PC-3 (cell line): ENCODE measurements around the gene PLCB4. TPM values are rescaled to one million over a fixed set of nuclear protein-coding genes. Genes with fewer than 3 reads are reported as not detected.

ENCODE experiments used
- ATAC-seq: fragments of 200-7000 bp; cut with Tn5 transposase; 2 replicates; pipeline ENCODE4 v1.9.1; 2020; ENCODE audit warnings: mild to moderate bottlenecking, moderate library complexity
- BruUV-seq: library from RNA; stranded (reverse); fragments of 400-500 nt; replicated peaks from 2 replicates; lab custom pipeline; 2021; lab: Mats Ljungman, UMichigan
- CTCF ChIA-PET: fragments of 300-600 bp; sonication (Branson Sonifier 250); formaldehyde crosslinking; loops from one replicate; lab custom pipeline; 2022; ENCODE audit warnings: antibody characterized with exemption; lab: Charles Lee
- POLR2A ChIA-PET: fragments of 300-600 bp; sonication (Branson Sonifier 250); formaldehyde crosslinking; loops from one replicate; lab custom pipeline; 2022; ENCODE audit warnings: antibody characterized with exemption; ENCODE audit not compliant: unreplicated experiment; lab: Charles Lee
- DNase-seq: peaks from one replicate; pipeline ENCODE4 v3.0.0-alpha.2; 2015
- H2AFZ ChIP-seq: fragments of 300-600 bp; sonication (generic); 2 replicates; pipeline ENCODE4 v1.6.0; 2016; ENCODE audit warnings: antibody characterized with exemption, low read length
- H3F3A ChIP-seq: fragments of 300-600 bp; sonication (generic); one replicate; pipeline ENCODE4 v1.6.0; 2017; ENCODE audit warnings: antibody characterized with exemption, low read length, control low read depth, mild to moderate bottlenecking; ENCODE audit not compliant: unreplicated experiment
- H3K27ac ChIP-seq: fragments of 300-600 bp; sonication (generic); 2 replicates; pipeline ENCODE4 v1.5.1; 2016; ENCODE audit warnings: mild to moderate bottlenecking, low read length
- H3K27me3 ChIP-seq: fragments of 300-600 bp; sonication (generic); 2 replicates; pipeline ENCODE4 v1.6.1; 2016; ENCODE audit warnings: low read length, mixed read lengths
- H3K36me3 ChIP-seq: fragments of 300-600 bp; sonication (generic); 2 replicates; pipeline ENCODE4 v1.6.1; 2016; ENCODE audit warnings: low read depth, mixed run types, low read length, mixed read lengths
- H3K4me1 ChIP-seq: fragments of 300-600 bp; sonication (generic); 2 replicates; pipeline ENCODE4 v1.5.1; 2016; ENCODE audit warnings: low read length; ENCODE audit not compliant: insufficient read depth
- H3K4me2 ChIP-seq: fragments of 300-600 bp; sonication (generic); 2 replicates; pipeline ENCODE4 v1.6.0; 2016; ENCODE audit warnings: low read length
- H3K4me3 ChIP-seq: fragments of 300-600 bp; sonication (generic); 2 replicates; pipeline ENCODE4 v1.5.1; 2016; ENCODE audit warnings: mild to moderate bottlenecking, low read length, mixed read lengths
- H3K79me2 ChIP-seq: fragments of 300-600 bp; sonication (generic); 2 replicates; pipeline ENCODE4 v1.6.1; 2017; ENCODE audit warnings: low read length, mixed read lengths
- H3K9ac ChIP-seq: fragments of 300-600 bp; sonication (generic); 2 replicates; pipeline ENCODE4 v1.6.0; 2016; ENCODE audit warnings: mild to moderate bottlenecking, low read length
- H3K9me2 ChIP-seq: fragments of 300-600 bp; sonication (generic); replicated peaks from 2 replicates; pipeline ENCODE4 v1.6.1; 2016; ENCODE audit warnings: mixed run types, low read length, mixed read lengths
- H3K9me3 ChIP-seq: fragments of 300-600 bp; sonication (generic); 2 replicates; pipeline ENCODE4 v1.6.1; 2016; ENCODE audit warnings: low read length, mixed read lengths
- H4K20me1 ChIP-seq: fragments of 300-600 bp; sonication (generic); 2 replicates; pipeline ENCODE4 v1.6.1; 2016; ENCODE audit warnings: low read length, mixed read lengths
- CTCF ChIP-seq: fragments of 300-600 bp; sonication (generic); conservative IDR thresholded peaks from 2 replicates; pipeline ENCODE4 v1.5.1; 2017; ENCODE audit warnings: antibody characterized with exemption, low read depth, mild to moderate bottlenecking, low read length
- EZH2 ChIP-seq: fragments of 300-600 bp; sonication (generic); IDR thresholded peaks from one replicate; pipeline ENCODE4 v1.6.1; 2017; ENCODE audit warnings: antibody characterized with exemption, mild to moderate bottlenecking, low read length; ENCODE audit not compliant: unreplicated experiment
- EZH2phosphoT487 ChIP-seq: fragments of 300-600 bp; sonication (generic); IDR thresholded peaks from 2 replicates; pipeline ENCODE4 v1.6.1; 2018; ENCODE audit warnings: mild to moderate bottlenecking, antibody characterized with exemption, low read length, borderline replicate concordance
- intact Hi-C: fragments of 100-400 bp; cut with micrococcal nuclease; formaldehyde crosslinking; loops from 2 replicates; pipeline ENCODE4 v1.9.0; 2023
- total RNA-seq: library from RNA; depleted of rRNA; stranded (reverse); fragments of >200 nt; gene quantifications from 2 replicates; pipeline ENCODE4 v1.2.3, GENCODE V29; 2014

PLCB4 gene
- total RNA-seq, 1 experiment from 2014 or later: 25.4 TPM

GRCh38 chr20:9062066-9062465, 6.8 kb upstream of the PLCB4 start:
- intact Hi-C loops: no loop called here
- Histone ChIP-seq H3K27ac (no peak overlapping the region), H3K9ac (no peak overlapping the region), H3K4me3 (no peak overlapping the region), H3K9me3 (no peaks in the 10 kb centered on the region), H3K9me2 (no peaks in the 10 kb centered on the region), H3K79me2 (no peaks in the 10 kb centered on the region), H3K4me1 (peaks cover 8% of the 10 kb centered on the region; the same call in 1 of the 2 replicates), H2AFZ (no peak overlapping the region), H3K4me2 (no peak overlapping the region), H3K27me3 (no peaks in the 10 kb centered on the region), H3F3A (no peaks in the 10 kb centered on the region), H3K36me3 (no peaks in the 10 kb centered on the region), H4K20me1 (no peaks in the 10 kb centered on the region)
- ChIA-PET POLR2A (no interaction called here), CTCF (interaction anchor here (0.6 kb wide), 1 partner anchor 202 kb away, joined by 5 read pairs; no protein-coding TSS in a partner anchor)
- TF ChIP-seq EZH2 (no peak), EZH2phosphoT487 (no peak), CTCF (no peak)
- DNase-seq (no peak), ATAC-seq (no peak)
- no TSS peak for BruUV-seq

DNA sequence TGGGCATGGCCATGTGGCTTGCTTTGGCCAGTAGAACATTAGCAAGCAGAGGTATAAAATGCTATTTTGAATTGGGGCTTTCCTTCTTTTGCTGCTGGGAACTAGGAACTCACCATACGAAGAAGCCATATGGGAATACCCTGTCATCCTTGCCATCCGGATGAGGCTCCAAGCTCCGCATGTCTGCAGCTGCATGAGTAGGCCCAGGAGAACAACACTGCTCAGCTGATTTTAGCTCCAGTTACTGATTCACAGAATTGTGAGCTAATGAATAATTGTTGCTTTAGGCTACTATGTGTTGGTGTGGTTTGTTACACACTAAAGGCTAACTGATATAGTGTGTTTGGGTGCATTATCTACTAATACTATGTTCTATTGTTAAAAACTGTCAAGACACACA, 2.7 kb upstream of the PLCB4 start:
- H3K27ac ChIP-seq: no peak overlapping the region
- no peak for TF ChIP-seq EZH2phosphoT487
- TF ChIP-seq EZH2: no peak
- no peak for TF ChIP-seq CTCF
- H3K9ac ChIP-seq: no peak overlapping the region
- H3K4me2 ChIP-seq: no peak overlapping the region
- DNase-seq (no peak), ATAC-seq (no peak)
- no peaks in the 10 kb centered on the region for H3K36me3 ChIP-seq
- no peaks in the 10 kb centered on the region for H4K20me1 ChIP-seq
- H3F3A ChIP-seq: no peaks in the 10 kb centered on the region
- H3K4me1 ChIP-seq: peaks cover 22% of the 10 kb centered on the region
- H3K9me2 ChIP-seq: no peaks in the 10 kb centered on the region
- no peaks in the 10 kb centered on the region for H3K9me3 ChIP-seq
- ChIA-PET CTCF (no interaction called here), POLR2A (no interaction called here)
- H3K27me3 ChIP-seq: no peaks in the 10 kb centered on the region
- intact Hi-C loops: no loop called here
- no TSS peak for BruUV-seq
- H3K79me2 ChIP-seq: peaks cover 21% of the 10 kb centered on the region
- no peak overlapping the region for H3K4me3 ChIP-seq
- H2AFZ ChIP-seq: no peak overlapping the region

- no peaks in the 10 kb centered on the region for H3F3A ChIP-seq
- H3K27ac ChIP-seq: peak overlapping the region; percentile 27
- ATAC-seq: peak; percentile 60
- no peaks in the 10 kb centered on the region for H3K9me3 ChIP-seq
- peak overlapping the region; percentile 64 for H3K9ac ChIP-seq
- TF ChIP-seq CTCF: no peak
- TF ChIP-seq EZH2: no peak
- TF ChIP-seq EZH2phosphoT487: no peak
- H3K9me2 ChIP-seq: no peaks in the 10 kb centered on the region
- intact Hi-C loops: no loop called here
- peak overlapping the region; percentile 90 for H3K4me2 ChIP-seq
- H3K36me3 ChIP-seq: no peaks in the 10 kb centered on the region
- CTCF ChIA-PET: interaction anchor here (0.6 to 1.0 kb wide), 2 partner anchors 208 to 214 kb away, joined by 3 to 5 read pairs; no protein-coding TSS in a partner anchor
- peaks cover 42% of the 10 kb centered on the region for H3K79me2 ChIP-seq
- peak overlapping the region; percentile 95 for H2AFZ ChIP-seq
- no TSS peak for BruUV-seq
- no peaks in the 10 kb centered on the region for H4K20me1 ChIP-seq
- peak; percentile 69 for DNase-seq
- POLR2A ChIA-PET: interaction anchor here (0.6 kb wide), 1 partner anchor 292 kb away, joined by 7 read pairs; no protein-coding TSS in a partner anchor
- no peaks in the 10 kb centered on the region for H3K27me3 ChIP-seq
- H3K4me1 ChIP-seq: peaks cover 43% of the 10 kb centered on the region
- H3K4me3 ChIP-seq: peak overlapping the region; percentile 91
Measured at GRCh38 chr20:9068233-9068801, 570 bp upstream of the PLCB4 start.
